Neural progenitor cell (in vitro differentiated cells): ENCODE data around the gene RAB8B. TPM values are rescaled to one million over a fixed set of nuclear protein-coding genes. Genes with fewer than 3 reads are reported as not detected.

Experiments used
- DNase-seq: peaks from one replicate; pipeline ENCODE4 v3.0.0-alpha.2; 2016; ENCODE audit warnings: low spot score
- H2AFZ ChIP-seq: fragments of 200-600 bp; sonication (generic); replicated peaks from 2 replicates; pipeline ENCODE4 v1.6.1; 2016; ENCODE audit warnings: antibody characterized with exemption
- H3F3A ChIP-seq: fragments of 200-600 bp; sonication (generic); 2 replicates; pipeline ENCODE4 v1.6.1; 2016; ENCODE audit warnings: antibody characterized with exemption, low read depth
- H3K27ac ChIP-seq: fragments of 200-600 bp; sonication (generic); 2 replicates; pipeline ENCODE4 v1.5.1; 2016; ENCODE audit warnings: mild to moderate bottlenecking
- H3K27me3 ChIP-seq: fragments of 200-600 bp; sonication (generic); 2 replicates; pipeline ENCODE4 v1.6.1; 2016; ENCODE audit warnings: mild to moderate bottlenecking, moderate library complexity
- H3K36me3 ChIP-seq: fragments of 200-600 bp; sonication (generic); 2 replicates; pipeline ENCODE4 v1.5.1; 2016
- H3K4me1 ChIP-seq: fragments of 200-600 bp; sonication (generic); 2 replicates; pipeline ENCODE4 v1.6.1; 2016; ENCODE audit warnings: mixed run types
- H3K4me2 ChIP-seq: fragments of 200-600 bp; sonication (generic); 2 replicates; pipeline ENCODE4 v1.6.1; 2016
- H3K4me3 ChIP-seq: fragments of 200-600 bp; sonication (generic); 2 replicates; pipeline ENCODE4 v1.5.1; 2016
- H3K79me2 ChIP-seq: fragments of 200-600 bp; sonication (generic); 2 replicates; pipeline ENCODE4 v1.6.1; 2016; ENCODE audit warnings: low read depth
- H3K9ac ChIP-seq: fragments of 200-600 bp; sonication (generic); 2 replicates; pipeline ENCODE4 v1.6.1; 2016
- H3K9me3 ChIP-seq: fragments of 200-600 bp; sonication (generic); 2 replicates; pipeline ENCODE4 v1.5.1; 2016; ENCODE audit warnings: low read depth
- H4K20me1 ChIP-seq: fragments of 200-600 bp; sonication (generic); 2 replicates; pipeline ENCODE4 v1.6.1; 2016; ENCODE audit warnings: low read depth
- H3K27ac Mint-ChIP-seq: 3 replicates; pipeline ENCODE4 v1.8.0; 2021; ENCODE audit warnings: mixed read lengths
- H3K27me3 Mint-ChIP-seq: 2 replicates; pipeline ENCODE4 v1.8.0; 2022; ENCODE audit warnings: low read depth, mild to moderate bottlenecking, inconsistent platforms, moderate library complexity, mixed read lengths; ENCODE audit not compliant: insufficient read depth
- H3K36me3 Mint-ChIP-seq: 3 replicates; pipeline ENCODE4 v1.8.0; 2021; ENCODE audit warnings: mixed read lengths
- H3K4me1 Mint-ChIP-seq: 3 replicates; pipeline ENCODE4 v1.8.0; 2021; ENCODE audit warnings: mixed read lengths
- H3K4me3 Mint-ChIP-seq: 3 replicates; pipeline ENCODE4 v1.8.0; 2021; ENCODE audit warnings: mild to moderate bottlenecking, moderate library complexity, mixed read lengths
- H3K9me3 Mint-ChIP-seq: 3 replicates; pipeline ENCODE4 v1.8.0; 2020; ENCODE audit warnings: mixed read lengths
- CTCF ChIP-seq: fragments of 200-600 bp; sonication (generic); IDR thresholded peaks from 2 replicates; pipeline ENCODE4 v1.5.1; 2017; ENCODE audit warnings: antibody characterized with exemption, mild to moderate bottlenecking
- EZH2 ChIP-seq: fragments of 200-600 bp; sonication (generic); IDR thresholded peaks from 2 replicates; pipeline ENCODE4 v1.6.1; 2017; ENCODE audit warnings: antibody characterized with exemption, mild to moderate bottlenecking, moderate library complexity
- EZH2phosphoT487 ChIP-seq: fragments of 200-600 bp; sonication (generic); IDR thresholded peaks from 2 replicates; pipeline ENCODE4 v1.6.1; 2017; ENCODE audit warnings: antibody characterized with exemption
- total RNA-seq: library from RNA; depleted of rRNA; stranded (reverse); fragments of >200 nt; gene quantifications from 2 replicates; pipeline ENCODE4 v1.2.3, GENCODE V29; 2015; ENCODE audit warnings: low replicate concordance

The RAB8B gene
- total RNA-seq, 1 donor from 2014 or later, result 107 TPM

- H3K4me1 Mint-ChIP-seq, result peaks cover 33% of the 10 kb centered on the region
- no peaks in the 10 kb centered on the region for H3K79me2 ChIP-seq
- TF ChIP-seq EZH2, result no peak
- H3K27me3 ChIP-seq, result no peaks in the 10 kb centered on the region
- H3K27ac Mint-ChIP-seq, result peak overlapping the region; percentile 98
- no peak overlapping the region for H3K4me3 ChIP-seq
- H3K9me3 Mint-ChIP-seq, result no peaks in the 10 kb centered on the region
- DNase-seq, result peak; percentile 41
- peaks cover 3% of the 10 kb centered on the region for H3K27me3 Mint-ChIP-seq
- peaks cover 10% of the 10 kb centered on the region for H4K20me1 ChIP-seq
- no peaks in the 10 kb centered on the region for H3K9me3 ChIP-seq
- peak overlapping the region; percentile 9 for H3K4me3 Mint-ChIP-seq
- peaks cover 29% of the 10 kb centered on the region for H3K36me3 Mint-ChIP-seq
- peak overlapping the region; percentile 56 for H3K4me2 ChIP-seq
- H3K36me3 ChIP-seq, result peaks cover 15% of the 10 kb centered on the region
- peaks cover 24% of the 10 kb centered on the region for H3F3A ChIP-seq
- H3K4me1 ChIP-seq, result peaks cover 21% of the 10 kb centered on the region
- peak overlapping the region; percentile 80 for H3K27ac ChIP-seq
- no peak overlapping the region for H3K9ac ChIP-seq
- H2AFZ ChIP-seq, result no peak overlapping the region
Measured at GRCh38 chr15:63256433-63257274, 67.2 kb downstream of the RAB8B start.

GRCh38 chr15:63258658-63259057 lies 69.3 kb downstream of the RAB8B start:
- Histone ChIP-seq H3K4me2 (no peak overlapping the region), H3K36me3 (peaks cover 16% of the 10 kb centered on the region), H3K4me1 (peaks cover 21% of the 10 kb centered on the region), H3K9ac (no peak overlapping the region), H3K9me3 (no peaks in the 10 kb centered on the region), H3K79me2 (no peaks in the 10 kb centered on the region), H3K27me3 (no peaks in the 10 kb centered on the region), H3K4me3 (no peak overlapping the region), H3K27ac (no peak overlapping the region), H2AFZ (no peak overlapping the region), H3F3A (peaks cover 24% of the 10 kb centered on the region), H4K20me1 (peaks cover 10% of the 10 kb centered on the region)
- no peak for DNase-seq
- peaks cover 3% of the 10 kb centered on the region for H3K27me3 Mint-ChIP-seq
- peaks cover 25% of the 10 kb centered on the region for H3K36me3 Mint-ChIP-seq
- H3K9me3 Mint-ChIP-seq, result no peaks in the 10 kb centered on the region
- no peak for TF ChIP-seq CTCF
- no peak for TF ChIP-seq EZH2
- TF ChIP-seq EZH2phosphoT487, result no peak
- H3K27ac Mint-ChIP-seq, result no peak overlapping the region
- H3K4me3 Mint-ChIP-seq, result no peak overlapping the region
- peaks cover 31% of the 10 kb centered on the region for H3K4me1 Mint-ChIP-seq

GRCh38 chr15:63260791-63261190 lies 71.4 kb downstream of the RAB8B start:
- Histone ChIP-seq H3K4me3 (no peak overlapping the region), H3K9ac (no peak overlapping the region), H3K79me2 (no peaks in the 10 kb centered on the region), H3K4me2 (no peak overlapping the region), H3K9me3 (no peaks in the 10 kb centered on the region), H3K4me1 (peaks cover 13% of the 10 kb centered on the region), H3K36me3 (peaks cover 26% of the 10 kb centered on the region), H3F3A (peaks cover 13% of the 10 kb centered on the region), H4K20me1 (peaks cover 5% of the 10 kb centered on the region), H2AFZ (no peak overlapping the region), H3K27ac (no peak overlapping the region), H3K27me3 (no peaks in the 10 kb centered on the region)
- no peak for DNase-seq
- TF ChIP-seq EZH2phosphoT487 (no peak), EZH2 (no peak), CTCF (no peak)
- H3K4me1 Mint-ChIP-seq, result peaks cover 14% of the 10 kb centered on the region
- H3K27me3 Mint-ChIP-seq, result peaks cover 3% of the 10 kb centered on the region
- no peak overlapping the region for H3K27ac Mint-ChIP-seq
- peaks cover 28% of the 10 kb centered on the region for H3K36me3 Mint-ChIP-seq
- no peaks in the 10 kb centered on the region for H3K9me3 Mint-ChIP-seq
- no peak overlapping the region for H3K4me3 Mint-ChIP-seq

- Mint-ChIP-seq H3K4me3 (no peak overlapping the region), H3K27me3 (peaks cover 3% of the 10 kb centered on the region), H3K9me3 (no peaks in the 10 kb centered on the region), H3K4me1 (peaks cover 8% of the 10 kb centered on the region), H3K36me3 (peaks cover 28% of the 10 kb centered on the region), H3K27ac (no peak overlapping the region)
- Histone ChIP-seq H3K79me2 (no peaks in the 10 kb centered on the region), H3K9ac (no peak overlapping the region), H4K20me1 (peaks cover under 1% of the 10 kb centered on the region), H3K4me3 (no peak overlapping the region), H3K4me1 (peaks cover 7% of the 10 kb centered on the region), H3K27me3 (no peaks in the 10 kb centered on the region), H3F3A (peaks cover 7% of the 10 kb centered on the region), H3K36me3 (peaks cover 26% of the 10 kb centered on the region), H3K9me3 (no peaks in the 10 kb centered on the region), H3K4me2 (no peak overlapping the region), H3K27ac (no peak overlapping the region), H2AFZ (no peak overlapping the region)
- TF ChIP-seq EZH2phosphoT487 (no peak), EZH2 (no peak), CTCF (no peak)
- no peak for DNase-seq
Measured at GRCh38 chr15:63261311-63261710, 71.9 kb downstream of the RAB8B start.
